K562 (cell line): ENCODE results near the gene EML3. TPM values are rescaled to one million over a fixed set of nuclear protein-coding genes. Genes with fewer than 3 reads are reported as not detected.

ENCODE experiments used
- ARHGAP35 ChIP-seq: fragments of 450-650 bp; IDR thresholded peaks from 2 replicates; pipeline ENCODE4 v1.6.1; 2018; ENCODE audit not compliant: partially characterized antibody
- FOXK2 ChIP-seq, 2 experiments: fragments of 450-650 bp; IDR thresholded peaks in 1 of 2; conservative IDR thresholded peaks in 1 of 2; 2 replicates each; pipeline ENCODE4 v1.6.1; 2016; ENCODE audit warnings: low read depth in 2 of 2, mild to moderate bottlenecking in 1 of 2
- MXI1 ChIP-seq: IDR thresholded peaks from 2 replicates; pipeline ENCODE4 v1.6.1; 2011; ENCODE audit warnings: low read depth, mild to moderate bottlenecking, improper control_type of control experiment, low read length
- NR2F6 ChIP-seq: fragments of 450-650 bp; formaldehyde crosslinking; IDR thresholded peaks from 2 replicates; pipeline ENCODE4 v1.4.0; 2020; ENCODE audit warnings: mild to moderate bottlenecking
- NR4A1 ChIP-seq, 2 experiments: fragments of 250-450 bp in 1 of 2; fragments of 450-650 bp in 1 of 2; sonication (Bioruptor Pico) in 1 of 2; IDR thresholded peaks; 2 replicates each; pipeline versions ENCODE4 v1.4.0 to v1.6.1; 2016 to 2020; ENCODE audit warnings: mild to moderate bottlenecking in 2 of 2, missing compliant biosample characterization in 1 of 2, missing genetic modification characterization in 1 of 2, moderate library complexity in 1 of 2
- PML ChIP-seq: IDR thresholded peaks from 2 replicates; pipeline ENCODE4 v1.6.1; 2012; ENCODE audit warnings: low read length, inconsistent platforms
- PRPF4 ChIP-seq: fragments of 200-400 bp; formaldehyde crosslinking; IDR thresholded peaks from one replicate; pipeline ENCODE4 v1.6.1; 2017; ENCODE audit warnings: low read length, low read depth, mild to moderate bottlenecking; ENCODE audit not compliant: insufficient read depth, poor library complexity, severe bottlenecking
- TAF7 ChIP-seq: fragments of 450-650 bp; IDR thresholded peaks from 2 replicates; pipeline ENCODE4 v1.6.1; 2016; ENCODE audit warnings: missing genetic modification characterization, missing compliant biosample characterization
- TAL1 ChIP-seq: fragments of 450-650 bp; IDR thresholded peaks from 2 replicates; pipeline ENCODE4 v1.6.1; 2016; ENCODE audit warnings: mild to moderate bottlenecking
- ZFP36 ChIP-seq: fragments of 150-350 bp; IDR thresholded peaks from 2 replicates; pipeline ENCODE4 v1.6.1; 2018; ENCODE audit warnings: low read length, low read depth; ENCODE audit not compliant: partially characterized antibody
- ZNF184 ChIP-seq: sonication (generic); formaldehyde crosslinking; IDR thresholded peaks from 2 replicates; pipeline ENCODE4 v1.5.0; 2020; ENCODE audit warnings: missing genetic modification reagents
- ZNF217 ChIP-seq: sonication (generic); formaldehyde crosslinking; IDR thresholded peaks from 2 replicates; pipeline ENCODE4 v1.8.0; 2022; ENCODE audit warnings: mild to moderate bottlenecking, missing genetic modification reagents
- ZNF24 ChIP-seq: fragments of 450-650 bp; IDR thresholded peaks from 2 replicates; pipeline ENCODE4 v1.6.1; 2016
- ZNF354B ChIP-seq: fragments of 250-450 bp; sonication (Bioruptor Pico); IDR thresholded peaks from 2 replicates; pipeline ENCODE4 v1.4.0; 2020
- polyA plus RNA-seq, 8 experiments: library from polyadenylated mRNA; depleted of rRNA in 4 of 8; stranded (reverse) in 5 of 8; unstranded in 3 of 8; fragments of >200 nt; fragmentation: Nextera tagmentation in 2 of 8; fragmentation: Illumina TruSeq in 1 of 8; extraction: Ambion mirVana in 2 of 8; extraction: Trizol in 1 of 8; gene quantifications; 2 replicates each; pipeline versions ENCODE4 v1.2.1 to v1.2.3, GENCODE V29; 2011 to 2014; ENCODE audit warnings: inconsistent platforms in 1 of 8, missing spikeins in 1 of 8
- total RNA-seq, 7 experiments: library from RNA; depleted of rRNA in 6 of 7; stranded (reverse); fragments of >200 nt in 6 of 7; fragmentation: Illumina TruSeq in 2 of 7; extraction: Trizol in 2 of 7; gene quantifications; 2 replicates each; pipeline versions ENCODE4 v1.2.1 to v1.2.3, GENCODE V29; 2011 to 2021; ENCODE audit warnings: low replicate concordance in 1 of 7
- TF ChIP-seq, protein P1 (sequence below): fragments of 450-650 bp; formaldehyde crosslinking; IDR thresholded peaks from 2 replicates; pipeline ENCODE4 v1.4.0; 2020; ENCODE audit warnings: mild to moderate bottlenecking, moderate library complexity
- TF ChIP-seq, protein P2 (sequence below): conservative IDR thresholded peaks from 2 replicates; pipeline ENCODE4 v1.6.1; 2011; ENCODE audit warnings: low read depth, mild to moderate bottlenecking, low read length; ENCODE audit not compliant: control insufficient read depth
- TF ChIP-seq, protein P3 (sequence below): fragments of 200-400 bp; formaldehyde crosslinking; IDR thresholded peaks from 2 replicates; pipeline ENCODE4 v1.6.1; 2017; ENCODE audit warnings: mild to moderate bottlenecking, low read depth, low read length, moderate library complexity
- TF ChIP-seq, protein P4 (sequence below): fragments of 150-350 bp; IDR thresholded peaks from 2 replicates; pipeline ENCODE4 v1.6.1; 2014; ENCODE audit warnings: low read depth, mild to moderate bottlenecking, low read length, borderline replicate concordance

The EML3 gene
- total and polyA plus RNA-seq, 9 of the 15 experiments (the other 6 are each of a cell fraction or from before 2014, with no cell fraction given): 0.32 to 90.5 (median 26.4) TPM

DNA sequence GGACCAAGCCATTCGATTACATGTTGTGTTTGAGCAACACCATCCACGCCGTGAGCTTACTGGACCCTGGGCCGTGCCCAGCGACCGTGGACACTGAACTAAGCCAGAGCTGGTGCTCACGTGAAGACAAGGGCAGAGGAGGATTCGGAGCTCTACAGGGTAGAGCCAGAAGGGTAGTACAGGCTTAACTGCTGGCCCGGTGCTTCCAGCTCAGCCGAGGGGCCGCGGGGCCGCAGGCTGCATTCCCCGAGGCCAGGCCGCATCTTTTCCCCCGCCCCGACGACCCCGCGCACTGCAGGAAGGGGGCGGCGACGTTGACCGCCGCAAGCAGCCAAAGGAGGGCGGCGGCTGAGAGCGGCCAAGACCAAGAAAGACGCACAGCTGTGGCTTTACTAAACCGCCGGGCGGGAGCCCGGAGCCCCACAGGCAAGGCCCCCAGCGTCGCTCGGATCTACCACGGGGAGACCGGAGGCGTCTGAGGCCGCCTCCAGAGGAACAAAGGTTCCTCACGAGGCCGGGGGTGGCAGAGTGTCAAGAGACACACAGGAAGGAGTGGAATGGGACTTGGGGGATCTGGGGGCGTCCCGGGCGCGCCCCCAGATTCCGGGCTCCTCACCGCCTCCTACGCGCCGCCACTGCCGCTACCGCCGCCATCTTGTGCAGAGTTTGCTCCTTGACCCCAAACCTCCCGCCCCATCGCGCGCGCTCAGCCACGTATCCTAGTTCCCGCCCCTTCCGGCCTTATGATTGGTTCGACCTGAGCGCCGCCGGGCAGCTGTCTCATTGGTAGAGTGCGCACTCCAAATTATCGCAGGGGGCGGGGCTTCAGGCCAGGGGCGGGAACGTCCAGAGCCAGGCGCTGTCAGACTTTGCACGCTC, 33.6 kb upstream of the EML3 start, which contains the start of gene GANAB (continued):
- TF ChIP-seq NR4A1 (CRISPR knock-in tag; IDR thresholded peaks at IDR 0.05): no peak
- TF ChIP-seq NR4A1 (tag; IDR thresholded peaks at IDR 0.05): 0 out of 2 replicates have a peak, but pooled peaks have one; percentile 57
- TF ChIP-seq ARHGAP35: no peak
- TF ChIP-seq, protein P1, sequence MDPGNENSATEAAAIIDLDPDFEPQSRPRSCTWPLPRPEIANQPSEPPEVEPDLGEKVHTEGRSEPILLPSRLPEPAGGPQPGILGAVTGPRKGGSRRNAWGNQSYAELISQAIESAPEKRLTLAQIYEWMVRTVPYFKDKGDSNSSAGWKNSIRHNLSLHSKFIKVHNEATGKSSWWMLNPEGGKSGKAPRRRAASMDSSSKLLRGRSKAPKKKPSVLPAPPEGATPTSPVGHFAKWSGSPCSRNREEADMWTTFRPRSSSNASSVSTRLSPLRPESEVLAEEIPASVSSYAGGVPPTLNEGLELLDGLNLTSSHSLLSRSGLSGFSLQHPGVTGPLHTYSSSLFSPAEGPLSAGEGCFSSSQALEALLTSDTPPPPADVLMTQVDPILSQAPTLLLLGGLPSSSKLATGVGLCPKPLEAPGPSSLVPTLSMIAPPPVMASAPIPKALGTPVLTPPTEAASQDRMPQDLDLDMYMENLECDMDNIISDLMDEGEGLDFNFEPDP (CRISPR knock-in tag): no peak
- TF ChIP-seq ZNF184 (CRISPR knock-in tag): no peak
- TF ChIP-seq PML: peak; percentile 82; the same call in 1 of the 2 replicates
- TF ChIP-seq ZNF24: no peak
- TF ChIP-seq, protein P2, sequence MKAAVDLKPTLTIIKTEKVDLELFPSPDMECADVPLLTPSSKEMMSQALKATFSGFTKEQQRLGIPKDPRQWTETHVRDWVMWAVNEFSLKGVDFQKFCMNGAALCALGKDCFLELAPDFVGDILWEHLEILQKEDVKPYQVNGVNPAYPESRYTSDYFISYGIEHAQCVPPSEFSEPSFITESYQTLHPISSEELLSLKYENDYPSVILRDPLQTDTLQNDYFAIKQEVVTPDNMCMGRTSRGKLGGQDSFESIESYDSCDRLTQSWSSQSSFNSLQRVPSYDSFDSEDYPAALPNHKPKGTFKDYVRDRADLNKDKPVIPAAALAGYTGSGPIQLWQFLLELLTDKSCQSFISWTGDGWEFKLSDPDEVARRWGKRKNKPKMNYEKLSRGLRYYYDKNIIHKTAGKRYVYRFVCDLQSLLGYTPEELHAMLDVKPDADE: peak; percentile 74
- TF ChIP-seq, protein P3, sequence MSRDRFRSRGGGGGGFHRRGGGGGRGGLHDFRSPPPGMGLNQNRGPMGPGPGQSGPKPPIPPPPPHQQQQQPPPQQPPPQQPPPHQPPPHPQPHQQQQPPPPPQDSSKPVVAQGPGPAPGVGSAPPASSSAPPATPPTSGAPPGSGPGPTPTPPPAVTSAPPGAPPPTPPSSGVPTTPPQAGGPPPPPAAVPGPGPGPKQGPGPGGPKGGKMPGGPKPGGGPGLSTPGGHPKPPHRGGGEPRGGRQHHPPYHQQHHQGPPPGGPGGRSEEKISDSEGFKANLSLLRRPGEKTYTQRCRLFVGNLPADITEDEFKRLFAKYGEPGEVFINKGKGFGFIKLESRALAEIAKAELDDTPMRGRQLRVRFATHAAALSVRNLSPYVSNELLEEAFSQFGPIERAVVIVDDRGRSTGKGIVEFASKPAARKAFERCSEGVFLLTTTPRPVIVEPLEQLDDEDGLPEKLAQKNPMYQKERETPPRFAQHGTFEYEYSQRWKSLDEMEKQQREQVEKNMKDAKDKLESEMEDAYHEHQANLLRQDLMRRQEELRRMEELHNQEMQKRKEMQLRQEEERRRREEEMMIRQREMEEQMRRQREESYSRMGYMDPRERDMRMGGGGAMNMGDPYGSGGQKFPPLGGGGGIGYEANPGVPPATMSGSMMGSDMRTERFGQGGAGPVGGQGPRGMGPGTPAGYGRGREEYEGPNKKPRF: no peak
- TF ChIP-seq ZFP36: no peak
- TF ChIP-seq PRPF4: no peak
- TF ChIP-seq ZNF217 (CRISPR knock-in tag): no peak
- TF ChIP-seq, protein P4, sequence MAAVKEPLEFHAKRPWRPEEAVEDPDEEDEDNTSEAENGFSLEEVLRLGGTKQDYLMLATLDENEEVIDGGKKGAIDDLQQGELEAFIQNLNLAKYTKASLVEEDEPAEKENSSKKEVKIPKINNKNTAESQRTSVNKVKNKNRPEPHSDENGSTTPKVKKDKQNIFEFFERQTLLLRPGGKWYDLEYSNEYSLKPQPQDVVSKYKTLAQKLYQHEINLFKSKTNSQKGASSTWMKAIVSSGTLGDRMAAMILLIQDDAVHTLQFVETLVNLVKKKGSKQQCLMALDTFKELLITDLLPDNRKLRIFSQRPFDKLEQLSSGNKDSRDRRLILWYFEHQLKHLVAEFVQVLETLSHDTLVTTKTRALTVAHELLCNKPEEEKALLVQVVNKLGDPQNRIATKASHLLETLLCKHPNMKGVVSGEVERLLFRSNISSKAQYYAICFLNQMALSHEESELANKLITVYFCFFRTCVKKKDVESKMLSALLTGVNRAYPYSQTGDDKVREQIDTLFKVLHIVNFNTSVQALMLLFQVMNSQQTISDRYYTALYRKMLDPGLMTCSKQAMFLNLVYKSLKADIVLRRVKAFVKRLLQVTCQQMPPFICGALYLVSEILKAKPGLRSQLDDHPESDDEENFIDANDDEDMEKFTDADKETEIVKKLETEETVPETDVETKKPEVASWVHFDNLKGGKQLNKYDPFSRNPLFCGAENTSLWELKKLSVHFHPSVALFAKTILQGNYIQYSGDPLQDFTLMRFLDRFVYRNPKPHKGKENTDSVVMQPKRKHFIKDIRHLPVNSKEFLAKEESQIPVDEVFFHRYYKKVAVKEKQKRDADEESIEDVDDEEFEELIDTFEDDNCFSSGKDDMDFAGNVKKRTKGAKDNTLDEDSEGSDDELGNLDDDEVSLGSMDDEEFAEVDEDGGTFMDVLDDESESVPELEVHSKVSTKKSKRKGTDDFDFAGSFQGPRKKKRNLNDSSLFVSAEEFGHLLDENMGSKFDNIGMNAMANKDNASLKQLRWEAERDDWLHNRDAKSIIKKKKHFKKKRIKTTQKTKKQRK: no peak
- no peak for TF ChIP-seq TAL1
- TF ChIP-seq FOXK2 (conservative IDR thresholded peaks at IDR 0.05 in 1 of 2, IDR thresholded peaks at IDR 0.05 in 1 of 2; ENCODE audit: low read depth in 2 of 2): no peak
- TF ChIP-seq ZNF354B (CRISPR knock-in tag): no peak
- peak; percentile 54; the same call in 1 of the 2 replicates for TF ChIP-seq NR2F6 (CRISPR knock-in tag)
- 0 out of 2 replicates have a peak, but pooled peaks have one; percentile 67 for TF ChIP-seq MXI1
- peak; percentile 89 for TF ChIP-seq TAF7
